H1 (cell line): ENCODE results near the gene POTEH. TPM values are rescaled to one million over a fixed set of nuclear protein-coding genes. Genes with fewer than 3 reads are reported as not detected.
"Not testable (repeated sequence)": the region's sequence is repeated elsewhere in the genome, so short reads cannot be mapped to it uniquely, and the experiment has no call there.

Source experiments
- CTCF ChIA-PET: fragments of 300-600 bp; sonication (Branson Sonifier 250); formaldehyde crosslinking; loops from one replicate; lab custom pipeline; 2021; ENCODE audit not compliant: partially characterized antibody; lab: Charles Lee
- POLR2A ChIA-PET: fragments of 300-600 bp; sonication (Branson Sonifier 250); formaldehyde crosslinking; loops from one replicate; lab custom pipeline; 2021; ENCODE audit warnings: inconsistent platforms; ENCODE audit not compliant: partially characterized antibody; lab: Charles Lee
- DNase-seq, 2 experiments: peaks; one replicate each; pipeline versions ENCODE4 v3.0.0 to v3.0.0-alpha.2; 2010 to 2022; ENCODE audit warnings: low spot score in 2 of 2, low read depth in 1 of 2, mixed read lengths in 1 of 2
- FAIRE-seq: peaks from 2 replicates; lab custom pipeline; 2011; peaks lifted over from hg19 to GRCh38; lab: Jason Lieb, UNC
- H2AFZ ChIP-seq: 2 replicates; pipeline ENCODE4 v1.8.1; 2012; ENCODE audit warnings: low read length, inconsistent platforms
- H2AK5ac ChIP-seq: 2 replicates; pipeline ENCODE4 v1.6.1; 2013; ENCODE audit warnings: low read depth, low read length
- H2BK120ac ChIP-seq: replicated peaks from 2 replicates; pipeline ENCODE3; 2013; ENCODE audit warnings: low read depth, low read length, inconsistent platforms
- H2BK12ac ChIP-seq: 2 replicates; pipeline ENCODE4 v1.6.1; 2013; ENCODE audit warnings: low read depth, low read length
- H2BK15ac ChIP-seq: 2 replicates; pipeline ENCODE4 v1.6.1; 2013; ENCODE audit warnings: low read length
- H2BK20ac ChIP-seq: 2 replicates; pipeline ENCODE4 v1.6.1; 2013; ENCODE audit warnings: low read length
- H2BK5ac ChIP-seq: 2 replicates; pipeline ENCODE4 v1.6.1; 2013; ENCODE audit warnings: low read depth, low read length
- H3K14ac ChIP-seq: 2 replicates; pipeline ENCODE4 v1.6.1; 2013; ENCODE audit warnings: inconsistent platforms; ENCODE audit not compliant: insufficient read length
- H3K18ac ChIP-seq: 2 replicates; pipeline ENCODE4 v1.6.1; 2013; ENCODE audit warnings: low read length; ENCODE audit errors: extremely low read depth
- H3K23ac ChIP-seq: 2 replicates; pipeline ENCODE4 v1.6.1; 2013; ENCODE audit warnings: inconsistent platforms; ENCODE audit not compliant: insufficient read length
- H3K23me2 ChIP-seq: 2 replicates; pipeline ENCODE4 v1.6.1; 2013; ENCODE audit warnings: low read depth, low read length
- H3K27ac ChIP-seq: 2 replicates; pipeline ENCODE4 v1.6.1; 2011; ENCODE audit warnings: low read depth, low read length, inconsistent platforms
- H3K27me3 ChIP-seq, 4 experiments: replicated peaks in 1 of 4; 1 replicate in 1 of 4; 2 replicates in 3 of 4; pipeline versions ENCODE4 v1.6.1 to v1.8.1; 2011 to 2013; ENCODE audit warnings: low read length in 3 of 4, mild to moderate bottlenecking in 3 of 4, inconsistent platforms in 2 of 4, mixed read lengths in 2 of 4, moderate library complexity in 1 of 4; ENCODE audit not compliant: control insufficient read depth in 3 of 4, insufficient read depth in 3 of 4; ENCODE audit errors: extremely low read depth in 1 of 4
- H3K36me3 ChIP-seq, 4 experiments: 2 replicates each; pipeline versions ENCODE4 v1.6.1 to v1.8.1; 2011 to 2013; ENCODE audit warnings: mild to moderate bottlenecking in 4 of 4, low read length in 3 of 4, moderate library complexity in 2 of 4, control low read depth in 1 of 4, inconsistent platforms in 1 of 4; ENCODE audit not compliant: insufficient read depth in 4 of 4, control insufficient read depth in 2 of 4
- H3K4ac ChIP-seq: replicated peaks from 2 replicates; pipeline ENCODE3; 2013; ENCODE audit warnings: low read length, low read depth, mixed read lengths, inconsistent platforms; ENCODE audit not compliant: insufficient read length
- H3K4me1 ChIP-seq, 4 experiments: replicated peaks in 1 of 4; 1 replicate in 1 of 4; 2 replicates in 3 of 4; pipeline versions ENCODE4 v1.6.1 to v1.8.1; 2011 to 2013; ENCODE audit warnings: low read length in 3 of 4, inconsistent platforms in 2 of 4, mixed read lengths in 1 of 4; ENCODE audit not compliant: insufficient read depth in 4 of 4, control insufficient read depth in 3 of 4
- H3K4me2 ChIP-seq, 2 experiments: 2 replicates each; pipeline versions ENCODE4 v1.6.1 to v1.8.1; 2011 to 2013; ENCODE audit warnings: low read depth in 2 of 2, low read length in 2 of 2, control low read depth in 1 of 2, inconsistent platforms in 1 of 2, mild to moderate bottlenecking in 1 of 2; ENCODE audit not compliant: insufficient read depth in 1 of 2
- H3K4me3 ChIP-seq, 4 experiments: fragments of 200-600, 300-600 bp in 1 of 4; sonication (generic), shearing (Covaris generic), sonication (Bioruptor Twin) in 1 of 4; 2 replicates each; pipeline versions ENCODE4 v1.5.1 to v1.8.1; 2011 to 2016; ENCODE audit warnings: low read length in 4 of 4, low read depth in 3 of 4, control low read depth in 2 of 4, inconsistent platforms in 2 of 4, mild to moderate bottlenecking in 2 of 4, mixed read lengths in 1 of 4, moderate library complexity in 1 of 4; ENCODE audit not compliant: insufficient read depth in 2 of 4; ENCODE audit errors: extremely low read depth in 1 of 4
- H3K56ac ChIP-seq: replicated peaks from 2 replicates; pipeline ENCODE3; 2013; ENCODE audit warnings: low read depth, mild to moderate bottlenecking, mixed read lengths, low read length, inconsistent platforms; ENCODE audit not compliant: insufficient read length
- H3K79me1 ChIP-seq: 2 replicates; pipeline ENCODE4 v1.6.1; 2013; ENCODE audit warnings: low read depth, low read length, control low read depth
- H3K79me2 ChIP-seq, 2 experiments: 2 replicates each; pipeline versions ENCODE4 v1.6.1 to v1.8.1; 2012 to 2013; ENCODE audit warnings: low read length in 2 of 2, mild to moderate bottlenecking in 2 of 2, inconsistent platforms in 1 of 2; ENCODE audit not compliant: insufficient read depth in 2 of 2, control insufficient read depth in 1 of 2
- H3K9ac ChIP-seq, 4 experiments: replicated peaks in 1 of 4; 1 replicate in 1 of 4; 2 replicates in 3 of 4; pipeline versions ENCODE4 v1.6.1 to v1.8.1; 2011 to 2013; ENCODE audit warnings: low read depth in 3 of 4, low read length in 3 of 4, control low read depth in 2 of 4, mild to moderate bottlenecking in 2 of 4, moderate library complexity in 2 of 4, inconsistent platforms in 1 of 4; ENCODE audit errors: extremely low read depth in 1 of 4
- H3K9me3 ChIP-seq, 2 experiments: 2 replicates each; pipeline versions ENCODE4 v1.6.1 to v1.8.1; 2012 to 2013; ENCODE audit warnings: mild to moderate bottlenecking in 2 of 2, moderate library complexity in 2 of 2, control low read depth in 1 of 2, inconsistent platforms in 1 of 2, low read depth in 1 of 2, low read length in 1 of 2, mixed read lengths in 1 of 2; ENCODE audit not compliant: insufficient read depth in 2 of 2
- H4K20me1 ChIP-seq, 2 experiments: replicated peaks in 1 of 2; 2 replicates each; pipeline versions ENCODE3 to v1.8.1; 2011 to 2013; ENCODE audit warnings: inconsistent platforms in 2 of 2, low read length in 2 of 2, mild to moderate bottlenecking in 1 of 2; ENCODE audit not compliant: insufficient read depth in 2 of 2, control insufficient read depth in 1 of 2
- H4K5ac ChIP-seq: 2 replicates; pipeline ENCODE4 v1.6.1; 2013; ENCODE audit warnings: low read length, low read depth, mixed read lengths, inconsistent platforms; ENCODE audit not compliant: insufficient read length
- H4K8ac ChIP-seq: 2 replicates; pipeline ENCODE4 v1.8.0; 2013; ENCODE audit warnings: mild to moderate bottlenecking, moderate library complexity, low read length, inconsistent platforms; ENCODE audit not compliant: insufficient read depth; ENCODE audit errors: extremely low read depth
- H4K91ac ChIP-seq: replicated peaks from 2 replicates; pipeline ENCODE3; 2013; ENCODE audit warnings: low read length, mixed read lengths, inconsistent platforms; ENCODE audit not compliant: insufficient read length
- WGBS, 2 experiments: shearing (Covaris generic) in 1 of 2; methylation state at CpG; one replicate each; pipeline versions ENCODE4 v1.1.6 to v1.1.7; 2013 to 2015; ENCODE audit warnings: low lambda C conversion rate in 2 of 2, mixed read lengths in 2 of 2, inconsistent platforms in 1 of 2, low coverage in 1 of 2, missing lambda C conversion rate in 1 of 2; ENCODE audit not compliant: insufficient replicate concordance in 2 of 2, insufficient coverage in 1 of 2, insufficient read length in 1 of 2; ENCODE audit errors: extremely low coverage in 1 of 2, missing lambda C conversion rate in 1 of 2; 5-methylcytosine and 5-hydroxymethylcytosine counted together
- polyA plus RNA-seq, 7 experiments: library from polyadenylated mRNA; depleted of rRNA in 3 of 7; stranded (reverse) in 5 of 7; unstranded in 2 of 7; fragments of >200 nt in 5 of 7; fragments of 200-250 nt in 2 of 7; gene quantifications; 1 replicate in 5 of 7; 2 replicates in 1 of 7; 4 replicates in 1 of 7; pipeline versions ENCODE4 v1.2.1 to v1.2.3, GENCODE V29; 2011 to 2013; ENCODE audit warnings: missing spikeins in 2 of 7, mixed read lengths in 2 of 7
- total RNA-seq: library from RNA; stranded (reverse); fragmentation: NEBNext Ultra II Directional; extraction: Animal tissue kit (Norgen Biotek cat#: 25700); gene quantifications from 2 replicates; pipeline ENCODE4 v1.2.1, GENCODE V29; 2021

POTEH gene
- total and polyA plus RNA-seq, 2 of the 8 experiments (the other 6 are each of a cell fraction or from before 2014, with no cell fraction given), result not detected

GRCh38 chr22:15760388-15761150 is 70.7 kb downstream of the POTEH start:
- H2AFZ ChIP-seq, H2AK5ac ChIP-seq, CTCF ChIA-PET, H4K20me1 ChIP-seq, H3K4me3 ChIP-seq, H3K23ac ChIP-seq, H3K23me2 ChIP-seq, H4K8ac ChIP-seq, POLR2A ChIA-PET, H3K79me2 ChIP-seq, H2BK20ac ChIP-seq, H3K27ac ChIP-seq, H3K4me2 ChIP-seq, H3K14ac ChIP-seq, H2BK12ac ChIP-seq, H3K18ac ChIP-seq, H3K36me3 ChIP-seq, H3K79me1 ChIP-seq, H2BK120ac ChIP-seq, H2BK5ac ChIP-seq, H3K9ac ChIP-seq, H3K27me3 ChIP-seq, DNase-seq, H2BK15ac ChIP-seq, H4K5ac ChIP-seq, H3K4ac ChIP-seq, H3K56ac ChIP-seq, FAIRE-seq, H4K91ac ChIP-seq, H3K4me1 ChIP-seq: not testable (repeated sequence)
- H3K9me3 ChIP-seq, result peaks cover 0 to 13% of the 10 kb centered on the region in 2 experiments; a peak in 1 of 4 replicates
- 62% methylated on average over 2 of the region's 44 CpGs; no CpG with 5 or more reads in 1 of the 2 experiments for WGBS, 2 experiments
